SH-SY5Y (cell line): ENCODE measurements around the gene FYN.

Experiments used
- GATA2 ChIP-seq: IDR thresholded peaks from 2 replicates; pipeline ENCODE4 v1.6.1; 2011; ENCODE audit warnings: mild to moderate bottlenecking, low read depth, low read length
- GATA3 ChIP-seq: IDR thresholded peaks from 2 replicates; pipeline ENCODE4 v1.6.1; 2011; ENCODE audit warnings: low read depth, mild to moderate bottlenecking, low read length, moderate library complexity

GRCh38 chr6:111713811-111714210 is 159.4 kb downstream of the FYN start:
- TF ChIP-seq GATA3 (no peak), GATA2 (no peak)
